GM18909 (cell line): ENCODE data around the gene HMHB1.

Experiments used
- ATAC-seq: cut with Tn5 transposase; IDR thresholded peaks from one replicate; pipeline ENCODE4 v1.9.1; 2021; ENCODE audit warnings: mild to moderate bottlenecking; ENCODE audit not compliant: unreplicated experiment, poor library complexity

The HMHB1 gene

DNA sequence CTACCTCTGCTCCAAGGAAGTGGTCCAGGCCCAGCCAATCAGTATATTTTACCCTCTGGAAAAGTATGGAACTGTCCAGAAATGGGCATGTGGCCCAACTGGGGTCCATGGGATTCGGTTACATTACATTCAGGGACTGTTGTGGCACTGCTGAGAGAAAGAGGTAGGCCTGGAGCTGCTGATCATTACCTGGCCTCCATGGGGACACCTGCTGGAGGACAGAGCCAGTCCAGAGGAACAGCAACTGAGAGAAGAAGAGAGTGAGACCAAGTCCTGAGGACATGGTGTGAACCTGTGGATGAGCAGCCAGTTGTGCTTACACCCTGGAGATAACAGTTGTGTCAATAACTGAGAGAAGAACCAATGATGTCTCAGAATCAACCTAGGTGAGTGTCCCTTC is 48.2 kb downstream of the HMHB1 start:
- no peak for ATAC-seq

DNA sequence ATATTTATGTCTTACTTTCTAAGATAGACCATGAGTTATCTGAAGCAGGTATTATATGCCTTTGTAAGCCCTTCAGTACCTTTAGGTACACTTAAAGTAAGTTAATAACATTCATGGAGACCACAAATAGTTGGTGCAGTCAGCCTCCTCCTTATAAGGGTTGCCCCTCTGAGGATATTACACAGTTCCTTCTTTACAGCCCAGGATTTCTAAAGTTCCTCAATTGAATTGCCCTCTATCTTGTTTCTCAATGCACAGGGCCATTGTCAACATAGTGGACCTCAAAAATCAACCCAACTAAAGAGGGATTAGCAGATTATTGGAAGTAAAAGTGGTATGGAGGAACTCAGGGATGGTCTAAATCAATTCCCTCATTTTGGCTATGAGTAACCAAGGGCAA is 50.3 kb downstream of the HMHB1 start:
- no peak for ATAC-seq

DNA sequence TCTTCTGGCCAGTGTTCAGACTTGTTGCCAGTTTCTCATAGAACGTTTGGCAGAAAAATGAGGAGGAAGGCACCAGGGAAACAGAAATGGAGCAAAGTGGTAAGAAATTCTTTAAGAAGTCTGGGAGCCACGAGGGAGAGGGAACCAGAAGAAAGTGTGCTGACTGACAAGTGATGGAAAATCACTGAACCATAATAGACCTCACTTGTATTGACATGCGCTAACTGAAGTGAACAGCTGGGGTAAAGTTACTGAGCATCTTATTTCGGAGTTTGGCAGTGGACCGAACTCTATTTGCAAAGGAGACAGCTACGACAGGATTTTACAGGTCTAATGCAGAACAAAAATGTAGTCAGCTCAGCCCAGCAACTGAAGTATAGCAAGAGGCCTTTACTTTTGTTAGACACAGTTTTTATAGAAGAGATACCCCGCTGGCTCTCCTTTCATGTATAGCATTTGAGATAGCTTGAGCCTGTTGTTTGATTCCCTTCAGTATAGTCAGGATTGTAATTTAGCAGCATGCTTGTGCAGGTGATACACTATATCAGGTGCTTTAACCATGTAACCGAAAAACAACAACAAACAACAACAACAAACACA is 53.6 kb downstream of the HMHB1 start:
- no peak for ATAC-seq
